GM12801 (cell line): ENCODE results near the gene UBL7.

Experiments
- CTCF ChIP-seq: IDR thresholded peaks from one replicate; pipeline ENCODE4 v1.5.1; 2011; ENCODE audit warnings: control low read depth; ENCODE audit not compliant: insufficient read length; ENCODE audit errors: extremely low read depth

UBL7 gene

GRCh38 chr15:74417670-74418069 is 43.3 kb downstream of the UBL7 start:
- TF ChIP-seq CTCF: no peak

- no peak for TF ChIP-seq CTCF
Observed at GRCh38 chr15:74417225-74417624, 43.7 kb downstream of the UBL7 start.

- no peak for TF ChIP-seq CTCF
Observed at GRCh38 chr15:74415966-74416916, 44.7 kb downstream of the UBL7 start.

- no peak for TF ChIP-seq CTCF
Observed at GRCh38 chr15:74414603-74415338, 46.2 kb downstream of the UBL7 start.

GRCh38 chr15:74414081-74414580 is 46.8 kb downstream of the UBL7 start:
- TF ChIP-seq CTCF: no peak

GRCh38 chr15:74413350-74414080 is 47.4 kb downstream of the UBL7 start:
- no peak for TF ChIP-seq CTCF

GRCh38 chr15:74412159-74412558 is 48.8 kb downstream of the UBL7 start:
- TF ChIP-seq CTCF: no peak
